HG02981 (cell line): ENCODE data around the gene PXN.
"Not testable (repeated sequence)": the region's sequence is repeated elsewhere in the genome, so short reads cannot be mapped to it uniquely, and the experiment has no call there.

Source experiments
- ATAC-seq: cut with Tn5 transposase; IDR thresholded peaks from one replicate; pipeline ENCODE4 v1.9.1; 2021; ENCODE audit warnings: mild to moderate bottlenecking, moderate library complexity; ENCODE audit not compliant: unreplicated experiment

Gene PXN

GRCh38 chr12:120262852-120263747 is 2.4 kb downstream of the PXN start:
- no peak for ATAC-seq

GRCh38 chr12:120261951-120262851 is 3.3 kb downstream of the PXN start:
- no peak for ATAC-seq

- no peak for ATAC-seq
Observed at GRCh38 chr12:120260607-120261006, 4.9 kb downstream of the PXN start.

GRCh38 chr12:120259418-120260202 is 5.9 kb downstream of the PXN start:
- ATAC-seq: no peak

GRCh38 chr12:120258323-120258896 is 7.1 kb downstream of the PXN start:
- ATAC-seq: no peak

GRCh38 chr12:120257041-120257821 is 8.3 kb downstream of the PXN start:
- ATAC-seq: no peak

- no peak for ATAC-seq
Observed at GRCh38 chr12:120254809-120255208, 10.7 kb downstream of the PXN start.

GRCh38 chr12:120253313-120253712 is 12.2 kb downstream of the PXN start:
- ATAC-seq: not testable (repeated sequence)

GRCh38 chr12:120252071-120252906 is 13.2 kb downstream of the PXN start:
- no peak for ATAC-seq

- ATAC-seq: not testable (repeated sequence)
Observed at GRCh38 chr12:120251364-120252070, 14.0 kb downstream of the PXN start.

GRCh38 chr12:120249875-120250795 is 15.4 kb downstream of the PXN start:
- ATAC-seq: no peak

GRCh38 chr12:120249266-120249874 is 16.2 kb downstream of the PXN start:
- no peak for ATAC-seq

- no peak for ATAC-seq
Observed at GRCh38 chr12:120247621-120248030, 17.9 kb downstream of the PXN start.

GRCh38 chr12:120247183-120247582 is 18.3 kb downstream of the PXN start:
- no peak for ATAC-seq

- ATAC-seq: not testable (repeated sequence)
Observed at GRCh38 chr12:120246705-120247104, 18.8 kb downstream of the PXN start.

- no peak for ATAC-seq
Observed at GRCh38 chr12:120242971-120243699, 22.4 kb downstream of the PXN start.
